OCI-LY1 (cell line): ENCODE measurements around the gene RELCH.

ENCODE experiments used
- H2AFZ ChIP-seq: fragments of 200-600 bp; sonication (generic), shearing (Covaris generic); 2 replicates; pipeline ENCODE4 v1.6.0; 2014; ENCODE audit warnings: antibody characterized with exemption, mild to moderate bottlenecking, low read length
- H3F3A ChIP-seq: fragments of 200-600 bp; sonication (generic), shearing (Covaris generic); 2 replicates; pipeline ENCODE4 v1.6.0; 2014; ENCODE audit warnings: mild to moderate bottlenecking, antibody characterized with exemption, low read length, moderate library complexity; ENCODE audit not compliant: insufficient read depth
- H3K27ac ChIP-seq: fragments of 200-600 bp; sonication (generic); 2 replicates; pipeline ENCODE4 v1.5.1; 2014; ENCODE audit warnings: low read length, mixed run types, mild to moderate bottlenecking, low read depth; ENCODE audit not compliant: poor library complexity, severe bottlenecking
- H3K27me3 ChIP-seq: fragments of 200-600 bp; sonication (generic); 2 replicates; pipeline ENCODE4 v1.6.0; 2014; ENCODE audit warnings: antibody characterized with exemption, mild to moderate bottlenecking, low read length, moderate library complexity; ENCODE audit not compliant: insufficient read depth
- H3K36me3 ChIP-seq: fragments of 200-600 bp; sonication (generic); 2 replicates; pipeline ENCODE4 v1.6.1; 2014; ENCODE audit warnings: mild to moderate bottlenecking, antibody characterized with exemption, low read length, moderate library complexity, mixed read lengths; ENCODE audit not compliant: insufficient read depth
- H3K4me1 ChIP-seq: fragments of 200-600 bp; sonication (generic); 2 replicates; pipeline ENCODE4 v1.5.1; 2014; ENCODE audit warnings: mild to moderate bottlenecking, low read length, moderate library complexity; ENCODE audit not compliant: insufficient read depth, severe bottlenecking
- H3K4me2 ChIP-seq: fragments of 200-600 bp; sonication (generic), shearing (Covaris generic); 2 replicates; pipeline ENCODE4 v1.6.1; 2014; ENCODE audit warnings: low read length
- H3K4me3 ChIP-seq: fragments of 200-600 bp; sonication (generic); 2 replicates; pipeline ENCODE4 v1.5.1; 2014; ENCODE audit warnings: low read length, low read depth, mild to moderate bottlenecking, mixed read lengths; ENCODE audit not compliant: poor library complexity, severe bottlenecking
- H3K79me2 ChIP-seq: fragments of 200-600 bp; shearing (Covaris generic); 2 replicates; pipeline ENCODE4 v1.6.1; 2016; ENCODE audit warnings: mixed run types, low read length, mixed read lengths; ENCODE audit not compliant: insufficient read depth
- H3K9ac ChIP-seq: fragments of 200-600 bp; sonication (generic), shearing (Covaris generic); 2 replicates; pipeline ENCODE4 v1.6.1; 2014; ENCODE audit warnings: mild to moderate bottlenecking, low read length, mixed read lengths
- H3K9me2 ChIP-seq: fragments of 200-600 bp; sonication (generic), shearing (Covaris generic); 2 replicates; pipeline ENCODE4 v1.6.1; 2014; ENCODE audit warnings: low read depth, mild to moderate bottlenecking, low read length, mixed read lengths
- H3K9me3 ChIP-seq: fragments of 200-600 bp; shearing (Covaris generic); 2 replicates; pipeline ENCODE4 v1.6.1; 2014; ENCODE audit warnings: low read length, mixed read lengths
- H4K20me1 ChIP-seq: fragments of 200-600 bp; sonication (generic), shearing (Covaris generic); 2 replicates; pipeline ENCODE4 v1.6.0; 2016; ENCODE audit warnings: mild to moderate bottlenecking, low read length; ENCODE audit not compliant: insufficient read depth
- CTCF ChIP-seq: fragments of 200-600 bp; sonication (generic), shearing (Covaris generic); IDR thresholded peaks from 2 replicates; pipeline ENCODE4 v1.5.1; 2017; ENCODE audit warnings: mild to moderate bottlenecking, antibody characterized with exemption, low read length, moderate library complexity, mixed read lengths
- EZH2 ChIP-seq: fragments of 200-600 bp; sonication (generic), shearing (Covaris generic); IDR thresholded peaks from 2 replicates; pipeline ENCODE4 v1.8.0; 2017; ENCODE audit warnings: borderline replicate concordance, mixed run types, mild to moderate bottlenecking, antibody characterized with exemption, low read length, moderate library complexity, mixed read lengths

Gene RELCH

GRCh38 chr18:62330650-62331049 is 143.6 kb downstream of the RELCH start:
- Histone ChIP-seq H3K4me3 (no peak overlapping the region), H3K27me3 (no peaks in the 10 kb centered on the region; the same call in 1 of the 2 replicates), H3K27ac (no peak overlapping the region), H3K9me3 (no peaks in the 10 kb centered on the region), H3K79me2 (no peaks in the 10 kb centered on the region), H3K9me2 (no peaks in the 10 kb centered on the region), H3K9ac (no peak overlapping the region), H3F3A (no peaks in the 10 kb centered on the region), H2AFZ (no peak overlapping the region), H3K4me2 (no peak overlapping the region), H4K20me1 (no peaks in the 10 kb centered on the region), H3K4me1 (peaks cover 8% of the 10 kb centered on the region), H3K36me3 (no peaks in the 10 kb centered on the region)
- TF ChIP-seq EZH2 (no peak), CTCF (no peak)

GRCh38 chr18:62331581-62332356 is 144.7 kb downstream of the RELCH start:
- H3K27ac ChIP-seq = no peak overlapping the region
- H3K36me3 ChIP-seq = no peaks in the 10 kb centered on the region
- TF ChIP-seq EZH2 (no peak), CTCF (no peak)
- H3K9me2 ChIP-seq = no peaks in the 10 kb centered on the region
- no peak overlapping the region for H3K9ac ChIP-seq
- H3F3A ChIP-seq = no peaks in the 10 kb centered on the region
- H3K4me2 ChIP-seq = no peak overlapping the region
- no peak overlapping the region for H3K4me3 ChIP-seq
- no peaks in the 10 kb centered on the region for H4K20me1 ChIP-seq
- no peak overlapping the region for H2AFZ ChIP-seq
- no peaks in the 10 kb centered on the region for H3K9me3 ChIP-seq
- H3K4me1 ChIP-seq = no peaks in the 10 kb centered on the region
- H3K27me3 ChIP-seq = no peaks in the 10 kb centered on the region; the same call in 1 of the 2 replicates
- no peaks in the 10 kb centered on the region for H3K79me2 ChIP-seq

GRCh38 chr18:62332431-62332830 is 145.4 kb downstream of the RELCH start:
- H3K9me2 ChIP-seq = no peaks in the 10 kb centered on the region
- H2AFZ ChIP-seq = no peak overlapping the region
- H3K27me3 ChIP-seq = no peaks in the 10 kb centered on the region; the same call in 1 of the 2 replicates
- no peaks in the 10 kb centered on the region for H3K79me2 ChIP-seq
- H3K36me3 ChIP-seq = no peaks in the 10 kb centered on the region
- no peaks in the 10 kb centered on the region for H3K9me3 ChIP-seq
- no peak overlapping the region for H3K4me3 ChIP-seq
- H4K20me1 ChIP-seq = no peaks in the 10 kb centered on the region
- H3K4me2 ChIP-seq = no peak overlapping the region
- TF ChIP-seq EZH2 (no peak), CTCF (no peak)
- H3F3A ChIP-seq = no peaks in the 10 kb centered on the region
- H3K27ac ChIP-seq = no peak overlapping the region
- H3K9ac ChIP-seq = no peak overlapping the region
- H3K4me1 ChIP-seq = no peaks in the 10 kb centered on the region
